Dendritic cell treated with granulocyte-macrophage colony-stimulating factor and Interleukin-4, amounts not matched to agents 40 ng/mL and 50 ng/mL, for 4 days (primary cell): ENCODE results near the gene FBXW9.
A peak's percentile ranks its signal among the peaks of the same experiment; 100 is the strongest.
"Not testable (repeated sequence)": the region's sequence is repeated elsewhere in the genome, so short reads cannot be mapped to it uniquely, and the experiment has no call there.

Experiments
- H3K27ac Mint-ChIP-seq: one replicate; pipeline ENCODE4 v1.8.0; 2022; ENCODE audit warnings: mild to moderate bottlenecking, mixed read lengths
- H3K27me3 Mint-ChIP-seq: one replicate; pipeline ENCODE4 v1.8.0; 2022; ENCODE audit warnings: mild to moderate bottlenecking, mixed read lengths
- H3K36me3 Mint-ChIP-seq: one replicate; pipeline ENCODE4 v1.8.0; 2022; ENCODE audit warnings: low read depth, mixed read lengths
- H3K4me1 Mint-ChIP-seq: one replicate; pipeline ENCODE4 v1.8.0; 2022; ENCODE audit warnings: low read depth, mixed read lengths
- H3K4me3 Mint-ChIP-seq: one replicate; pipeline ENCODE4 v1.8.0; 2022; ENCODE audit warnings: mild to moderate bottlenecking, moderate library complexity, mixed read lengths
- H3K9me3 Mint-ChIP-seq: one replicate; pipeline ENCODE4 v1.8.0; 2022; ENCODE audit warnings: mixed read lengths
- intact Hi-C: fragments of 100-400 bp; cut with micrococcal nuclease; formaldehyde crosslinking; loops from one replicate; pipeline ENCODE4 v1.15.0; 2022

The FBXW9 gene

GRCh38 chr19:12722566-12723380 lies 26.3 kb upstream of the FBXW9 start:
- Mint-ChIP-seq H3K36me3 (peaks cover 40% of the 10 kb centered on the region), H3K4me1 (peaks cover 50% of the 10 kb centered on the region), H3K4me3 (peak overlapping the region; percentile 90), H3K9me3 (no peaks in the 10 kb centered on the region), H3K27ac (peak overlapping the region; percentile 83), H3K27me3 (no peaks in the 10 kb centered on the region)
- intact Hi-C loops, result loop anchor here (1.0 kb wide), 1 partner anchor 12 kb away; the partner anchor contains the start of gene TRIR

GRCh38 chr19:12721656-12722565 lies 25.5 kb upstream of the FBXW9 start:
- Mint-ChIP-seq H3K27ac (peak overlapping the region; percentile 83), H3K4me3 (peak overlapping the region; percentile 95), H3K36me3 (peaks cover 45% of the 10 kb centered on the region), H3K4me1 (peaks cover 50% of the 10 kb centered on the region), H3K27me3 (no peaks in the 10 kb centered on the region), H3K9me3 (no peaks in the 10 kb centered on the region)
- intact Hi-C loops, result loop anchor here (1.0 kb wide), 1 partner anchor 12 kb away; the partner anchor contains the start of gene TRIR

- Mint-ChIP-seq H3K4me3 (peak overlapping the region; percentile 95), H3K27ac (peak overlapping the region; percentile 83), H3K27me3 (no peaks in the 10 kb centered on the region), H3K9me3 (no peaks in the 10 kb centered on the region), H3K4me1 (peaks cover 50% of the 10 kb centered on the region), H3K36me3 (peaks cover 47% of the 10 kb centered on the region)
- intact Hi-C loops, result no loop called here
These were observed 24.6 kb upstream of the FBXW9 start for GRCh38 chr19:12720851-12721655.

- no peaks in the 10 kb centered on the region for H3K9me3 Mint-ChIP-seq
- H3K27ac Mint-ChIP-seq, result peak overlapping the region; percentile 83
- intact Hi-C loops, result no loop called here
- no peak overlapping the region for H3K4me3 Mint-ChIP-seq
- H3K36me3 Mint-ChIP-seq, result peaks cover 54% of the 10 kb centered on the region
- no peaks in the 10 kb centered on the region for H3K27me3 Mint-ChIP-seq
- H3K4me1 Mint-ChIP-seq, result peaks cover 50% of the 10 kb centered on the region
These were observed 23.9 kb upstream of the FBXW9 start for GRCh38 chr19:12720296-12720695.

GRCh38 chr19:12715929-12716328 lies 19.5 kb upstream of the FBXW9 start:
- Mint-ChIP-seq H3K27me3 (no peaks in the 10 kb centered on the region), H3K4me1 (peaks cover 18% of the 10 kb centered on the region), H3K9me3 (no peaks in the 10 kb centered on the region), H3K27ac (no peak overlapping the region), H3K36me3 (peaks cover 86% of the 10 kb centered on the region), H3K4me3 (no peak overlapping the region)
- intact Hi-C loops, result no loop called here

- Mint-ChIP-seq H3K4me3 (no peak overlapping the region), H3K27me3 (no peaks in the 10 kb centered on the region), H3K9me3 (no peaks in the 10 kb centered on the region), H3K4me1 (peaks cover 12% of the 10 kb centered on the region), H3K36me3 (peaks cover 88% of the 10 kb centered on the region), H3K27ac (no peak overlapping the region)
- intact Hi-C loops, result no loop called here
These were observed 18.7 kb upstream of the FBXW9 start for GRCh38 chr19:12715102-12715501.

GRCh38 chr19:12713304-12713703 lies 16.9 kb upstream of the FBXW9 start:
- H3K9me3 Mint-ChIP-seq, intact Hi-C loops, H3K27ac Mint-ChIP-seq, H3K27me3 Mint-ChIP-seq, H3K4me1 Mint-ChIP-seq, H3K4me3 Mint-ChIP-seq: not testable (repeated sequence)
- peaks cover 95% of the 10 kb centered on the region for H3K36me3 Mint-ChIP-seq

GRCh38 chr19:12712077-12712476 lies 15.6 kb upstream of the FBXW9 start:
- H3K4me1 Mint-ChIP-seq, intact Hi-C loops, H3K27me3 Mint-ChIP-seq, H3K27ac Mint-ChIP-seq, H3K4me3 Mint-ChIP-seq, H3K9me3 Mint-ChIP-seq: not testable (repeated sequence)
- H3K36me3 Mint-ChIP-seq, result peaks cover 98% of the 10 kb centered on the region

- Mint-ChIP-seq H3K27me3 (no peaks in the 10 kb centered on the region), H3K4me1 (no peaks in the 10 kb centered on the region), H3K36me3 (peaks cover 98% of the 10 kb centered on the region), H3K4me3 (no peak overlapping the region), H3K27ac (no peak overlapping the region), H3K9me3 (no peaks in the 10 kb centered on the region)
- intact Hi-C loops, result no loop called here
These were observed 14.8 kb upstream of the FBXW9 start for GRCh38 chr19:12711187-12711586.

GRCh38 chr19:12708641-12709040 lies 12.2 kb upstream of the FBXW9 start:
- Mint-ChIP-seq H3K4me3 (no peak overlapping the region), H3K27me3 (no peaks in the 10 kb centered on the region), H3K36me3 (peaks cover 98% of the 10 kb centered on the region), H3K27ac (no peak overlapping the region), H3K4me1 (no peaks in the 10 kb centered on the region), H3K9me3 (no peaks in the 10 kb centered on the region)
- intact Hi-C loops, result no loop called here

- no peaks in the 10 kb centered on the region for H3K27me3 Mint-ChIP-seq
- H3K4me1 Mint-ChIP-seq, result no peaks in the 10 kb centered on the region
- H3K9me3 Mint-ChIP-seq, result no peaks in the 10 kb centered on the region
- intact Hi-C loops, result no loop called here
- H3K4me3 Mint-ChIP-seq, result no peak overlapping the region
- H3K36me3 Mint-ChIP-seq, result peaks cover 100% of the 10 kb centered on the region
- H3K27ac Mint-ChIP-seq, result no peak overlapping the region
These were observed 9.9 kb upstream of the FBXW9 start for GRCh38 chr19:12706332-12706718.

GRCh38 chr19:12705654-12706331 lies 9.4 kb upstream of the FBXW9 start:
- no peaks in the 10 kb centered on the region for H3K9me3 Mint-ChIP-seq
- no peak overlapping the region for H3K27ac Mint-ChIP-seq
- H3K4me3 Mint-ChIP-seq, result no peak overlapping the region
- H3K27me3 Mint-ChIP-seq, result no peaks in the 10 kb centered on the region
- no peaks in the 10 kb centered on the region for H3K4me1 Mint-ChIP-seq
- intact Hi-C loops, result no loop called here
- peaks cover 100% of the 10 kb centered on the region for H3K36me3 Mint-ChIP-seq

- intact Hi-C loops, result no loop called here
- peaks cover 100% of the 10 kb centered on the region for H3K36me3 Mint-ChIP-seq
- H3K4me1 Mint-ChIP-seq, result no peaks in the 10 kb centered on the region
- H3K4me3 Mint-ChIP-seq, result no peak overlapping the region
- H3K27me3 Mint-ChIP-seq, result no peaks in the 10 kb centered on the region
- no peaks in the 10 kb centered on the region for H3K9me3 Mint-ChIP-seq
- no peak overlapping the region for H3K27ac Mint-ChIP-seq
These were observed 8.7 kb upstream of the FBXW9 start for GRCh38 chr19:12705169-12705568.
